HG02588 (cell line): Measurements from ENCODE around the gene SMYD3.

Source experiments
- ATAC-seq: cut with Tn5 transposase; IDR thresholded peaks from one replicate; pipeline ENCODE4 v1.9.1; 2021; ENCODE audit warnings: mild to moderate bottlenecking, moderate library complexity; ENCODE audit not compliant: unreplicated experiment

Gene SMYD3

GRCh38 chr1:245862812-245863540 is 644.1 kb downstream of the SMYD3 start:
- no peak for ATAC-seq

- ATAC-seq = no peak
Measured at GRCh38 chr1:245860657-245861544, 646.2 kb downstream of the SMYD3 start.

- ATAC-seq = no peak
Measured at GRCh38 chr1:245859493-245860114, 647.5 kb downstream of the SMYD3 start.

- no peak for ATAC-seq
Measured at GRCh38 chr1:245858722-245859492, 648.2 kb downstream of the SMYD3 start.

GRCh38 chr1:245858022-245858721 is 648.9 kb downstream of the SMYD3 start:
- no peak for ATAC-seq

- no peak for ATAC-seq
Measured at GRCh38 chr1:245856944-245857531, 650.0 kb downstream of the SMYD3 start.

GRCh38 chr1:245855846-245856730 is 651.0 kb downstream of the SMYD3 start:
- no peak for ATAC-seq

GRCh38 chr1:245853291-245853690 is 653.8 kb downstream of the SMYD3 start:
- no peak for ATAC-seq

GRCh38 chr1:245843101-245843500 is 664.0 kb downstream of the SMYD3 start:
- no peak for ATAC-seq

- ATAC-seq = no peak
Measured at GRCh38 chr1:245842106-245842505, 665.0 kb downstream of the SMYD3 start.

- no peak for ATAC-seq
Measured at GRCh38 chr1:245840971-245841370, 666.1 kb downstream of the SMYD3 start.

- ATAC-seq = no peak
Measured at GRCh38 chr1:245837718-245838117, 669.4 kb downstream of the SMYD3 start.

- ATAC-seq = no peak
Measured at GRCh38 chr1:245835386-245835785, 671.7 kb downstream of the SMYD3 start.

GRCh38 chr1:245834002-245834401 is 673.1 kb downstream of the SMYD3 start:
- no peak for ATAC-seq

- ATAC-seq = no peak
Measured at GRCh38 chr1:245832771-245833527, 674.1 kb downstream of the SMYD3 start.

- ATAC-seq = no peak
Measured at GRCh38 chr1:245831518-245831917, 675.6 kb downstream of the SMYD3 start.

- ATAC-seq = no peak
Measured at GRCh38 chr1:245829826-245830225, 677.3 kb downstream of the SMYD3 start.

GRCh38 chr1:245829194-245829593 is 677.9 kb downstream of the SMYD3 start:
- ATAC-seq = no peak
